K562 (cell line): ENCODE data around the gene PLA2R1. TPM values are rescaled to one million over a fixed set of nuclear protein-coding genes. Genes with fewer than 3 reads are reported as not detected.
A peak's percentile ranks its signal among the peaks of the same experiment; 100 is the strongest.

Experiments used
- ATAC-seq: fragments of 200-7000 bp; cut with Tn5 transposase; 3 replicates; pipeline ENCODE4 v1.9.1; 2020; ENCODE audit warnings: moderate library complexity
- BruUV-seq: library from RNA; stranded (reverse); fragments of 400-500 nt; replicated peaks from 2 replicates; lab custom pipeline; 2021; lab: Mats Ljungman, UMichigan
- CTCF ChIA-PET: fragments of 300-600 bp; formaldehyde crosslinking; extraction: SDS; loops from one replicate; lab custom pipeline; 2021; ENCODE audit warnings: low intra/inter-chr PET ratio; lab: Yijun Ruan, JAX
- POLR2A ChIA-PET: fragments of 300-600, 350-650 bp; sonication (Branson Sonifier 250); formaldehyde crosslinking; extraction: SDS; loops from one replicate; lab custom pipeline; 2021; ENCODE audit warnings: antibody characterized with exemption, inconsistent platforms; lab: Yijun Ruan, JAX
- DNase-seq, 4 experiments: peaks; one replicate each; pipeline versions ENCODE4 v3.0.0 to v3.0.0-alpha.2; 2011 to 2018; ENCODE audit warnings: low spot score in 3 of 4, mixed read lengths in 3 of 4; ENCODE audit errors: extremely low read depth in 1 of 4
- FAIRE-seq: peaks from 2 replicates; lab custom pipeline; 2011; peaks lifted over from hg19 to GRCh38; lab: Jason Lieb, UNC
- H2AFZ ChIP-seq: 2 replicates; pipeline ENCODE4 v1.6.0; 2011; ENCODE audit warnings: low read depth, low read length, control low read depth, inconsistent platforms
- H3K27ac ChIP-seq: fragments of 200-600 bp; 3 replicates; pipeline ENCODE4 v1.8.0; 2011; ENCODE audit warnings: low read depth, mild to moderate bottlenecking, control low read depth, inconsistent platforms, low read length, moderate library complexity, mixed read lengths; ENCODE audit errors: extremely low read depth
- H3K27me3 ChIP-seq, 2 experiments: fragments of 300-600 bp in 1 of 2; 2 replicates in 1 of 2; 3 replicates in 1 of 2; pipeline versions ENCODE4 v1.6.0 to v1.8.0; 2011; ENCODE audit warnings: inconsistent platforms in 2 of 2, low read length in 2 of 2, mild to moderate bottlenecking in 1 of 2, mixed read lengths in 1 of 2, moderate library complexity in 1 of 2; ENCODE audit not compliant: control insufficient read depth in 2 of 2, insufficient read depth in 2 of 2
- H3K36me3 ChIP-seq: fragments of 300-600 bp; 3 replicates; pipeline ENCODE4 v1.8.0; 2011; ENCODE audit warnings: mild to moderate bottlenecking, low read length, inconsistent platforms; ENCODE audit not compliant: control insufficient read depth, insufficient read depth
- H3K4me1 ChIP-seq, 2 experiments: fragments of 200-600 bp in 1 of 2; replicated peaks in 1 of 2; 2 replicates in 1 of 2; 3 replicates in 1 of 2; pipeline versions ENCODE4 v1.5.1 to v1.8.0; 2011; ENCODE audit warnings: inconsistent platforms in 2 of 2, low read length in 2 of 2, mild to moderate bottlenecking in 1 of 2, mixed read lengths in 1 of 2, moderate library complexity in 1 of 2; ENCODE audit not compliant: control insufficient read depth in 2 of 2, insufficient read depth in 2 of 2
- H3K4me2 ChIP-seq: 2 replicates; pipeline ENCODE4 v1.6.1; 2011; ENCODE audit warnings: low read length, control low read depth, inconsistent platforms, mixed read lengths; ENCODE audit not compliant: insufficient read depth
- H3K4me3 ChIP-seq: fragments of 200-600 bp; sonication (generic), shearing (Covaris generic); 2 replicates; pipeline ENCODE4 v1.5.1; 2016; ENCODE audit warnings: control low read depth, inconsistent platforms
- H3K79me2 ChIP-seq: fragments of 200-600 bp; 3 replicates; pipeline ENCODE4 v1.8.0; 2011; ENCODE audit warnings: low read length, inconsistent platforms; ENCODE audit not compliant: control insufficient read depth, insufficient read depth
- H3K9ac ChIP-seq, 2 experiments: 2 replicates each; pipeline versions ENCODE4 v1.6.0 to v1.6.1; 2011; ENCODE audit warnings: low read depth in 2 of 2, low read length in 2 of 2, control low read depth in 1 of 2, inconsistent platforms in 1 of 2, mild to moderate bottlenecking in 1 of 2, mixed read lengths in 1 of 2; ENCODE audit not compliant: insufficient read depth in 1 of 2
- H3K9me1 ChIP-seq: one replicate; pipeline ENCODE4 v1.6.0; 2011; ENCODE audit warnings: inconsistent platforms, mild to moderate bottlenecking, low read length, moderate library complexity; ENCODE audit not compliant: control insufficient read depth, insufficient read depth
- H3K9me3 ChIP-seq: replicated peaks from 2 replicates; pipeline ENCODE4 v1.5.1; 2011; ENCODE audit warnings: low read depth, low read length, inconsistent platforms; ENCODE audit not compliant: control insufficient read depth, insufficient read depth
- H4K20me1 ChIP-seq: replicated peaks from 2 replicates; pipeline ENCODE4 v1.6.1; 2011; ENCODE audit warnings: low read length, inconsistent platforms, mixed read lengths; ENCODE audit not compliant: control insufficient read depth, insufficient read depth
- BHLHE40 ChIP-seq: IDR thresholded peaks from 2 replicates; pipeline ENCODE4 v1.6.1; 2011; ENCODE audit warnings: low read length, improper control_type of control experiment
- BRD9 ChIP-seq: fragments of 450-650 bp; IDR thresholded peaks from 2 replicates; pipeline ENCODE4 v1.6.1; 2018; ENCODE audit warnings: low read depth; ENCODE audit not compliant: partially characterized antibody
- CREM ChIP-seq: IDR thresholded peaks from 2 replicates; pipeline ENCODE4 v1.6.1; 2014; ENCODE audit warnings: antibody characterized with exemption, low read depth
- ELF4 ChIP-seq: fragments of 450-650 bp; formaldehyde crosslinking; IDR thresholded peaks from 2 replicates; pipeline ENCODE4 v1.4.0; 2022; ENCODE audit warnings: missing genetic modification characterization
- ESRRA ChIP-seq: fragments of 450-650 bp; IDR thresholded peaks from 2 replicates; pipeline ENCODE4 v1.6.1; 2014; ENCODE audit warnings: low read depth, mild to moderate bottlenecking, moderate library complexity, borderline replicate concordance
- FOXJ2 ChIP-seq: fragments of 200-800 bp; sonication (Bioruptor generic); IDR thresholded peaks from 2 replicates; pipeline ENCODE4 v1.6.1; 2016; ENCODE audit warnings: missing genetic modification characterization, missing compliant biosample characterization
- GABPB2 ChIP-seq: fragments of 250-450 bp; sonication (Bioruptor Pico); conservative IDR thresholded peaks from 2 replicates; pipeline ENCODE4 v1.5.1; 2021; ENCODE audit warnings: mild to moderate bottlenecking
- NFE2 ChIP-seq: IDR thresholded peaks from 2 replicates; pipeline ENCODE4 v1.6.1; 2014; ENCODE audit warnings: antibody characterized with exemption, low read depth
- PTRF ChIP-seq: fragments of 450-650 bp; IDR thresholded peaks from 2 replicates; pipeline ENCODE4 v1.6.1; 2016; ENCODE audit warnings: mild to moderate bottlenecking, missing genetic modification characterization, missing compliant biosample characterization
- RB1 ChIP-seq: fragments of 450-650 bp; IDR thresholded peaks from 2 replicates; pipeline ENCODE4 v1.6.1; 2017; ENCODE audit warnings: low read depth, mild to moderate bottlenecking
- RBM14 ChIP-seq: fragments of 200-400 bp; formaldehyde crosslinking; IDR thresholded peaks from 2 replicates; pipeline ENCODE4 v1.6.1; 2018; ENCODE audit warnings: low read depth, mild to moderate bottlenecking, low read length, moderate library complexity, borderline replicate concordance; ENCODE audit not compliant: insufficient read depth
- RCOR1 ChIP-seq, 2 experiments: IDR thresholded peaks; 2 replicates each; pipeline ENCODE4 v1.6.1; 2012; ENCODE audit warnings: low read depth in 2 of 2, low read length in 2 of 2, borderline replicate concordance in 1 of 2, improper control_type of control experiment in 1 of 2
- SMARCB1 ChIP-seq: IDR thresholded peaks from 2 replicates; pipeline ENCODE4 v1.6.1; 2011; ENCODE audit warnings: improper control_type of control experiment, low read depth; ENCODE audit not compliant: insufficient read length
- SMC3 ChIP-seq: conservative IDR thresholded peaks from 2 replicates; pipeline ENCODE4 v1.6.1; 2011; ENCODE audit warnings: low read depth, low read length, improper control_type of control experiment; ENCODE audit not compliant: insufficient read depth
- ZNF79 ChIP-seq: fragments of 250-450 bp; sonication (Bioruptor Pico); IDR thresholded peaks from 2 replicates; pipeline ENCODE4 v1.4.0; 2020; ENCODE audit warnings: low read depth, mild to moderate bottlenecking, moderate library complexity
- WGBS: fragments of 100-300 bp; shearing (Covaris generic); methylation state at CpG from one replicate; pipeline ENCODE4 v1.1.6; 2016; ENCODE audit warnings: low coverage, mixed read lengths; ENCODE audit not compliant: insufficient coverage; ENCODE audit errors: missing lambda C conversion rate; 5-methylcytosine and 5-hydroxymethylcytosine counted together
- in situ Hi-C: fragments of 300-500 bp; cut with MboI; formaldehyde crosslinking; loops from 4 replicates; pipeline ENCODE4 v1.15.0; 2018; ENCODE audit warnings: inconsistent platforms, mixed read lengths
- intact Hi-C: fragments of 100-400 bp; cut with micrococcal nuclease; formaldehyde crosslinking; loops from 2 replicates; pipeline ENCODE4 v1.14.2; 2022
- polyA plus RNA-seq, 8 experiments: library from polyadenylated mRNA; depleted of rRNA in 4 of 8; stranded (reverse) in 5 of 8; unstranded in 3 of 8; fragments of >200 nt; fragmentation: Nextera tagmentation in 2 of 8; fragmentation: Illumina TruSeq in 1 of 8; extraction: Ambion mirVana in 2 of 8; extraction: Trizol in 1 of 8; gene quantifications; 2 replicates each; pipeline versions ENCODE4 v1.2.1 to v1.2.3, GENCODE V29; 2011 to 2014; ENCODE audit warnings: inconsistent platforms in 1 of 8, missing spikeins in 1 of 8
- total RNA-seq, 7 experiments: library from RNA; depleted of rRNA in 6 of 7; stranded (reverse); fragments of >200 nt in 6 of 7; fragmentation: Illumina TruSeq in 2 of 7; extraction: Trizol in 2 of 7; gene quantifications; 2 replicates each; pipeline versions ENCODE4 v1.2.1 to v1.2.3, GENCODE V29; 2011 to 2021; ENCODE audit warnings: low replicate concordance in 1 of 7
- TF ChIP-seq, protein P1 (sequence below): fragments of 450-650 bp; IDR thresholded peaks from 2 replicates; pipeline ENCODE4 v1.6.1; 2016
- TF ChIP-seq, protein P2 (sequence below), 2 experiments: fragments of 450-650 bp in 1 of 2; sonication (generic) in 1 of 2; formaldehyde crosslinking in 1 of 2; IDR thresholded peaks in 1 of 2; conservative IDR thresholded peaks in 1 of 2; 2 replicates each; pipeline versions ENCODE4 v1.6.1 to v1.8.1; 2016 to 2023; ENCODE audit warnings: mild to moderate bottlenecking in 2 of 2, moderate library complexity in 2 of 2, inconsistent platforms in 1 of 2, missing genetic modification reagents in 1 of 2
- TF ChIP-seq, protein P3 (sequence below): fragments of 250-450 bp; sonication (Bioruptor Pico); IDR thresholded peaks from 2 replicates; pipeline ENCODE4 v1.8.0; 2022; ENCODE audit warnings: inconsistent platforms, mild to moderate bottlenecking, moderate library complexity, borderline replicate concordance

PLA2R1 gene
- total and polyA plus RNA-seq, 9 of the 15 experiments (the other 6 are each of a cell fraction or from before 2014, with no cell fraction given) = not detected

DNA sequence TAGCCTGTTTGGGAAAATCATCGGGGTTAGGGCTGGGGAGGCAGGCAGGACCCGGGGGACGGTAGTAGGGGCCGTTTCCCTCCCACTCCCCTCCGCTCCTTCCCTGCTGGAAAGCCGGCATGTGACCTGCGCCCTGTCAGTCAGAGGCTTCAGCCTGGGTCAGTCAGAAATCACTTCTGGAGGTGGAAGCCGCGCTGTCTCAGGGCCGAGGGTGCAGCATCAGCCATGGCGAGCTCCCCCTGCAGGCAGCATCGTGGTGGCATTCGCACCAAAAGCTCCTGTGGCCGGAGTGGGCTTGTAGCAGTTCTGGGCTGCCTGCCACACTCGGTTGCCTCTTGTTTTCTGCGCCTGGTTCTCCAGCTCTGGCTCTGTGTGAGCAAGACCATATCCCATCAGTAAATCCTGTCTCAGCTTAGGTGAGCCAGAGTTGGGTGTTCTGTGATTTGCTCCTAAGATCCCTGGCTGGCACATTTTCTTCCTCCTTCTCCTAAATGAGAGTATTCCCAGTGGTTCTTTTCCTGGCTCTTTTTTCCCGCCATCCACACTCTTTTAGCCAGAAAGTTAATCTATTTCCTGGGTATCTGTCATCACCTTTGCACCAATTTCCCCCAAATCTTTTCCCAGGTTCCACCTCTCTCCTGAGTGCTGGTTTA is 140.5 kb downstream of the PLA2R1 start:
- Histone ChIP-seq H3K9me3 (no peaks in the 10 kb centered on the region), H3K79me2 (no peaks in the 10 kb centered on the region), H3K27me3 (peaks cover 0 to 3% of the 10 kb centered on the region in 2 experiments; a peak in 3 of 5 replicates), H4K20me1 (no peaks in the 10 kb centered on the region), H3K4me3 (no peak overlapping the region), H2AFZ (peak overlapping the region; percentile 29; the same call in 1 of the 2 replicates), H3K4me1 (peaks cover 0 to 4% of the 10 kb centered on the region in 2 experiments; a peak in 1 of 5 replicates), H3K9ac (no peak overlapping the region), H3K9me1 (no peaks in the 10 kb centered on the region), H3K36me3 (no peaks in the 10 kb centered on the region), H3K27ac (no peak overlapping the region), H3K4me2 (no peak overlapping the region)
- DNase-seq (peak; percentile 48 to 73 (median 56)), ATAC-seq (peak; percentile 99), FAIRE-seq (peak; percentile 71)
- CTCF ChIA-PET = no interaction called here
- intact Hi-C loops = no loop called here
- WGBS = 1% methylated on average over 17 of the region's 17 CpGs
- no TSS peak for BruUV-seq
- in situ Hi-C loops = no loop called here
- POLR2A ChIA-PET = interaction anchor here (0.6 kb wide), 1 partner anchor 1303 kb away, joined by 3 read pairs; no protein-coding TSS in a partner anchor
- TF ChIP-seq, protein P1, sequence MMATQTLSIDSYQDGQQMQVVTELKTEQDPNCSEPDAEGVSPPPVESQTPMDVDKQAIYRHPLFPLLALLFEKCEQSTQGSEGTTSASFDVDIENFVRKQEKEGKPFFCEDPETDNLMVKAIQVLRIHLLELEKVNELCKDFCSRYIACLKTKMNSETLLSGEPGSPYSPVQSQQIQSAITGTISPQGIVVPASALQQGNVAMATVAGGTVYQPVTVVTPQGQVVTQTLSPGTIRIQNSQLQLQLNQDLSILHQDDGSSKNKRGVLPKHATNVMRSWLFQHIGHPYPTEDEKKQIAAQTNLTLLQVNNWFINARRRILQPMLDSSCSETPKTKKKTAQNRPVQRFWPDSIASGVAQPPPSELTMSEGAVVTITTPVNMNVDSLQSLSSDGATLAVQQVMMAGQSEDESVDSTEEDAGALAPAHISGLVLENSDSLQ = peak; percentile 69
- TF ChIP-seq NFE2 = no peak
- TF ChIP-seq SMARCB1 = no peak
- peak; percentile 64; the same call in 1 of the 2 replicates for TF ChIP-seq CREM
- TF ChIP-seq RB1 = 0 out of 2 replicates have a peak, but pooled peaks have one; percentile 41
- TF ChIP-seq ESRRA = no peak
- TF ChIP-seq FOXJ2 (tag) = no peak
- no peak for TF ChIP-seq RBM14
- no peak for TF ChIP-seq BHLHE40
- TF ChIP-seq, protein P2, sequence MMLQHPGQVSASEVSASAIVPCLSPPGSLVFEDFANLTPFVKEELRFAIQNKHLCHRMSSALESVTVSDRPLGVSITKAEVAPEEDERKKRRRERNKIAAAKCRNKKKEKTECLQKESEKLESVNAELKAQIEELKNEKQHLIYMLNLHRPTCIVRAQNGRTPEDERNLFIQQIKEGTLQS (IDR thresholded peaks at IDR 0.05) = no peak
- TF ChIP-seq, protein P2 (CRISPR knock-in tag; conservative IDR thresholded peaks at IDR 0.05) = no peak
- TF ChIP-seq PTRF (tag) = no peak
- no peak for TF ChIP-seq ELF4 (CRISPR knock-in tag)
- TF ChIP-seq, protein P3, sequence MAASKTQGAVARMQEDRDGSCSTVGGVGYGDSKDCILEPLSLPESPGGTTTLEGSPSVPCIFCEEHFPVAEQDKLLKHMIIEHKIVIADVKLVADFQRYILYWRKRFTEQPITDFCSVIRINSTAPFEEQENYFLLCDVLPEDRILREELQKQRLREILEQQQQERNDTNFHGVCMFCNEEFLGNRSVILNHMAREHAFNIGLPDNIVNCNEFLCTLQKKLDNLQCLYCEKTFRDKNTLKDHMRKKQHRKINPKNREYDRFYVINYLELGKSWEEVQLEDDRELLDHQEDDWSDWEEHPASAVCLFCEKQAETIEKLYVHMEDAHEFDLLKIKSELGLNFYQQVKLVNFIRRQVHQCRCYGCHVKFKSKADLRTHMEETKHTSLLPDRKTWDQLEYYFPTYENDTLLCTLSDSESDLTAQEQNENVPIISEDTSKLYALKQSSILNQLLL (CRISPR knock-in tag) = no peak
- no peak for TF ChIP-seq ZNF79 (CRISPR knock-in tag)
- no peak for TF ChIP-seq BRD9
- peak in 1 of 2 experiments; percentile 63; a peak in 2 of 4 replicates for TF ChIP-seq RCOR1 (IDR thresholded peaks at IDR 0.05; ENCODE audit: borderline replicate concordance in 1 of 2, low read depth in 2 of 2, low read length in 2 of 2)
- TF ChIP-seq SMC3 = peak; percentile 53
- TF ChIP-seq GABPB2 = no peak
